Activated CD4-positive, alpha-beta T cell treated with anti-CD3 and anti-CD28 coated beads, Interleukin-2, amount 50 U/mL, for 24 hours (primary cell): ENCODE measurements around the gene RFFL.
A peak's percentile ranks its signal among the peaks of the same experiment; 100 is the strongest.
"Not testable (repeated sequence)": the region's sequence is repeated elsewhere in the genome, so short reads cannot be mapped to it uniquely, and the experiment has no call there.

ENCODE experiments used
- DNase-seq, 2 donors: peaks; one replicate each; pipeline ENCODE4 v3.0.0-alpha.2; 2020; ENCODE audit warnings: low read depth in 1 of 2, low spot score in 1 of 2

The RFFL gene

DNA sequence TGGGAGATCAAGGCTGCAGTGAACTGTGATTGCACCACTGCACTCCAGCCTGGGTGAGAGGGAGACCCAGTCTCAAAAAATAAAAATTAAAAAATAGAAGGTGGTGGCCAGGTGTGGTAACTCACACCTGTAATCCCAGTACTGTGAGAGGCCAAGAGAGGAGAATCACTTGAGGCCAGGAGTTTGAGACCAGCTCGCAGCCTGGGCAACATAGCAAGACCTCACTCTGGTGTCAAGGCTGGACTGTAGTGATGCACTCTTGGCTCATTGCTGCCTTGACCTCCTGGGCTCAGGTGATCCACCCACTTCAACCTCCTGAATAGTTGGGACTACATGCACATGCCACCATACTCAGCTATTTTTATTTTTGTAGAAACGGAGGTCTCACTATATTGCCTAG is 13.3 kb downstream of the RFFL start:
- DNase-seq = no peak

DNA sequence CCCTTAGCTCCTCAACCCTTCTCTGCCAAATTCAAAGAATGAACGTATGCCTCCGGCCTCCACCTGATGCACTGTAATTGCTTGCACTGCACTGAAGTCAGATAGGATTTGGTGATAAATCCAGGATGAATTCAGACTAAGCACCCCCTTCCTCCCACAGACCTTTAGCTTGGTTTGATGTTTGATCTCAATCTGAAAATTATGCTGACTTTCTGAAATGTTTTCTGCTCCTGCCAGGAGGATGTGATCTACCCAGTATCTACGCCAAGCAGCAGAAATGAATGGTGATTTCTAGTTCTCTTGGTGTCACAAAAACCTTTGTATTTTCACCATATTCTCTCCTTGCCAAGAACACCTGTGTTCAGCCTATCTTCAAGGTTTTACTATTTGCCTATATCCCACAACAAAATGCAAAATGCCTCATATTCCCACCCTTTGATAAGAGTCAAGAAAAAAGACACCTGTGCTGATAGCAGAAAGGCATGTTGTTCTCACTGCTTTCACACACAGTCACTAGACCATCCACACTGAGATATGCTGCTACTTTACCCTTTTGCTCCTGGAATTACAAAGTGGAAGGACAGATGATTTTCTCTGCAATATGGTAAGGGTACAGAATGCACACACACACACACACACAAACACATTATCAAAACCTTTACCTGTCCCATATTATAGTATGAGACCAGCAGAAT is 14.7 kb downstream of the RFFL start:
- no peak for DNase-seq

- DNase-seq = peak in 1 of 2 donors; percentile 77
Observed at GRCh38 chr17:35046740-35047283, 16.7 kb downstream of the RFFL start.

- DNase-seq = no peak
Observed at GRCh38 chr17:35046245-35046644, 17.3 kb downstream of the RFFL start.

GRCh38 chr17:35045458-35045979 is 18.0 kb downstream of the RFFL start:
- DNase-seq = not testable (repeated sequence)

GRCh38 chr17:35044181-35044580 is 19.3 kb downstream of the RFFL start:
- DNase-seq = no peak

GRCh38 chr17:35041390-35041789 is 22.1 kb downstream of the RFFL start:
- DNase-seq = no peak

DNA sequence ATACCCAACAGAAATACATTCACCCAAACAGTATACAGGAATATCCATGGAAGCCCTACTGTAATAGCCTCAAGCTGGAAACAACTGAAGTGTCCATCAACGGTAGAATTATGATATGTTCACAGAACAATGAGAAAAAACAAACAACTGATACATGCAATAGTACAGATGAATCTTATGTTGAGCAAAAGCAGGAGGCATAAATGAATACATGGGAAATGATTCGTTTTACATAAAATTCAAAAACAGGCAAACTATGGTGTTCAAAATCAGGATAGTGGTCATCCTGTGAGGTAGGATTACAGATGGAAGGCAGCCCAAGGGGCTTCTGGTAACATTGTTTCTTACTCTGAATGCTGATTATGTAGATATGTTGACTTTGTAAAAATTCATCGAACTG is 25.1 kb downstream of the RFFL start:
- DNase-seq = no peak

GRCh38 chr17:35030780-35031179 is 32.7 kb downstream of the RFFL start:
- DNase-seq = no peak

DNA sequence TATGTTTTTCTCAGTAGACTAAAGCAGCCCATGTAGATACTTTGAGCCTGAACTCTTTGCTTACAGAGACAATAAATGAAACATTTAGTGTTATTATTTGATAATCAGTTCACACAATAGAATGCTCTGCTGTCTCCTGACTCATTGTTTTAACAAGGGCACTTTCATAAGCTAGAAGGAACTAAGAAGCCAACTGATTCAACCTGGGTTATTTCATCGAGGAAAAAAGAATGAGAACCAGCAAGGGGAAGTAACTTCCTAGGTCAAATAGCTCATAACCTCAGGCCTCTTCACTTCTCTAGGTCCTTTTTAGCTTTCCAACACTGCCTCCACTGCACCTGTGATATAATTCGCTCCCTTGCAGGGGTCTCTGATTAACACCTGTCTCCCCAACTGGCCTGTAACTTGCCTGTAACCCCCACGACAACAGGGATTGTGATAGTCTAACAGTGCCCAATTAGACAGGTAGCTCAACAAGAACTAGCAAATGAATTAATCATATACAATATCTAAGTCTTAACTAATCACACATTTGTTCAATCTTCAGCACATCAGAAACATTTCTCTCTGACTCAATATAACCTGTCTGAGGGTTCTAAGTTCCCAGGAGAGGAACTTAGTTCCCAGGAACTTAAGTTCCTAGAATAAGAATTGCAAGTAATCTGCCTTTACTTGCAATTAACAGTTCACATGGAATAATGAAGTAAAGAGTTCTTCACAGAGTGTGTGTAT is 34.8 kb downstream of the RFFL start:
- no peak for DNase-seq

GRCh38 chr17:35028097-35028496 is 35.4 kb downstream of the RFFL start:
- DNase-seq = not testable (repeated sequence)

DNA sequence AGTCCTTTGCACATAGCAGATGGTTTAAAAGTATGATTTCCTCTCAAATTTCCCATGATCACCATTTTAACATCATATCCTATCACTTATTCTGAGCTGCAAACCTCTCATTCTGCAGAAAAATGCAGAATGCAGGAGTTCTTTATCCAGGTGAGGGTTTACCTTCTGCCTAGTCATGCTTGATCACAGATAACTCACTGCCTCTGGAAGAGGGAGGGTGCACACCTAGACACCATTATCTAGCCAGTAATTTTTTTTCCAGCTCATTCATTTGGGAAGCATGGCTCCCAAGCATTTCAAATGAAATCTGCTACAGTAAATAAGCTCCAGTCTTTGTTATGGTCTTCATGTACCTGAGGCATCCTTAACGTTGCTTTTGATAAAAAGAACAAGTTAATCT is 38.0 kb downstream of the RFFL start:
- DNase-seq = no peak

- DNase-seq = no peak
Observed at GRCh38 chr17:35023538-35023937, 40.0 kb downstream of the RFFL start.

- peak; percentile 46 to 68 for DNase-seq
Observed at GRCh38 chr17:35022536-35023063, 40.9 kb downstream of the RFFL start.

- DNase-seq = no peak
Observed at GRCh38 chr17:35021520-35022380, 41.8 kb downstream of the RFFL start.

GRCh38 chr17:35019386-35020179 is 43.9 kb downstream of the RFFL start:
- DNase-seq = no peak

DNA sequence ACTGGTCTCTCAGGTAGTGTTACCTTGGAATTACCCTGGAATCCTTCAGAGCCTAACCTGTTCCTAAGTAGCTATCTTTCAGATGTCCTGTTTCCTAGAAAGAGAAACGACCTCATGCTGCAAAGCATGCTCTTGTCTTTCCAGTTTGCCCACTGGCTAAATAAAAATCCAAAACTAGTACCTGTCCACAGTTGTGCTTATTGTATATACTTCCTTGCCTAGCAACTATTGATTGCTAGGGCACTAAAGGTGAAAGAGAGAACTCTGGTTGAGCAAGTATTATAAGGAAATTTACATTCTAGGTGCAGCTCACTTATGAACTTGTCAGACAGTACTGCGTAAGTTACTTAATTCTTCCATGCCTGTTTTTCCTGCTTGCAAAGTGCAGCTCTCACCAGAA is 44.7 kb downstream of the RFFL start:
- no peak for DNase-seq

GRCh38 chr17:35017021-35017420 is 46.5 kb downstream of the RFFL start:
- no peak for DNase-seq

GRCh38 chr17:35016369-35016768 is 47.1 kb downstream of the RFFL start:
- no peak for DNase-seq

DNA sequence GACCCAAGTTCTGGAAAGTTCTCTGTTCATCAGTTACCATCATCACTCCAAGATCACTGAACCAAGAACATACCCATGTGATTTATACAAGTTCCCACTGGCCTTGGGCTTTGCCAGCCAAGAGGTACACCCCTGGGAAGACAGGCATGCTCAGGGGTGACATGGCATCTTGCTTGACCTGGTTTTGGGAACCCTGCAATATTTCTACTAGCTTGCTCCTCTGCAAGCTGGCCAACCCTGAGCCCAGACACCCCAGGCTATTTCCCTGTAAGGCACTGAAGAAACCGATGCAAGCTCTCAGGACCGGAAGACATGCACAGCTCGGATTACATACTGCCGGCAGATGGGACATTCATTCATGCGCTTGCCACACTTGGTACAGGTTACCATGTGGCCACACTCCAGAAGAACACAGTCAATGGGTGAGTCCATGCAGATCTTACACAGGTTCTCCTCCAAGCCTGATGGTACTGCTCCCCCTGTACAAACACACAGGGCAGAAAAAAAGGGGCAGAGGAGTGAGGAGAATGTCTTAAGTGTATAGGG is 51.8 kb downstream of the RFFL start:
- no peak for DNase-seq
